ENCODE results near the gene MARCHF3.

DNA sequence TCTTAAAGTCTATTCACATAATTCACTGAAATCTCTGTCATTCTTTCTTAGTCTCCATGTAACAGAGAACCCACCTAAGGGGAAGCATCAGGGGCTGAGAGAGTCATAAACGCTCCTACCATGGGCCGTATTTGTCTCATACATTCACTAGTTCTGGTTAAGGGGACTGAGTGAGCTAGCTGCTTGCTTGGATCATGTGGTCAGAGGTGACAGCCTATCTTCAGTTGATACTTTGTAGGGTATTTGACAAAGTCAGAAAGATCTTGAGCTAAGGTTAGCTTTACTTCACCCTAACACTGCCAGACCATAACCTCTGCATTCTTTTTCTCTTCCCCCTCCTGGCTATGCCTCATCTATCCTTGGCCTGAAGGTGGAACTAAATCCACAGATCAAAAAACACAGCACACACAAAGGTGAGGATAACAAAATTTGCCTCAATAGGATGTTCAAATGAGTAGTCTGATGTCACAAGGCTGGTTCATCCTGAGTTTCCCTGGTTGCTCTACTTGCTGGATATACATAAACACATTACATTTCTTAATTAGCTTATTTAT lies 66.5 kb downstream of the MARCHF3 start:
- TF ChIP-seq, protein P1, sequence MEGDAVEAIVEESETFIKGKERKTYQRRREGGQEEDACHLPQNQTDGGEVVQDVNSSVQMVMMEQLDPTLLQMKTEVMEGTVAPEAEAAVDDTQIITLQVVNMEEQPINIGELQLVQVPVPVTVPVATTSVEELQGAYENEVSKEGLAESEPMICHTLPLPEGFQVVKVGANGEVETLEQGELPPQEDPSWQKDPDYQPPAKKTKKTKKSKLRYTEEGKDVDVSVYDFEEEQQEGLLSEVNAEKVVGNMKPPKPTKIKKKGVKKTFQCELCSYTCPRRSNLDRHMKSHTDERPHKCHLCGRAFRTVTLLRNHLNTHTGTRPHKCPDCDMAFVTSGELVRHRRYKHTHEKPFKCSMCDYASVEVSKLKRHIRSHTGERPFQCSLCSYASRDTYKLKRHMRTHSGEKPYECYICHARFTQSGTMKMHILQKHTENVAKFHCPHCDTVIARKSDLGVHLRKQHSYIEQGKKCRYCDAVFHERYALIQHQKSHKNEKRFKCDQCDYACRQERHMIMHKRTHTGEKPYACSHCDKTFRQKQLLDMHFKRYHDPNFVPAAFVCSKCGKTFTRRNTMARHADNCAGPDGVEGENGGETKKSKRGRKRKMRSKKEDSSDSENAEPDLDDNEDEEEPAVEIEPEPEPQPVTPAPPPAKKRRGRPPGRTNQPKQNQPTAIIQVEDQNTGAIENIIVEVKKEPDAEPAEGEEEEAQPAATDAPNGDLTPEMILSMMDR (IDR thresholded peaks at IDR 0.05): no peak
- no peak for TF ChIP-seq EP300 (IDR thresholded peaks at IDR 0.05)
- no peak for TF ChIP-seq POLR2A (IDR thresholded peaks at IDR 0.05; ENCODE audit: low read depth)

Data from esophagus muscularis mucosa (tissue), 4 donors.